ENCODE results near the gene EZH1.

The EZH1 gene

GRCh38 chr17:42682722-42683403, 62.0 kb downstream of the EZH1 start:
- no peak for DNase-seq (ENCODE audit: low read depth in 2 of 2)

GRCh38 chr17:42681976-42682721, 62.7 kb downstream of the EZH1 start, which contains the start of gene CNTNAP1:
TSS of gene CNTNAP1 (plus strand) at chr17:42682531. CDS start at chr17:42682830, 299 bp downstream.
- no peak for DNase-seq (ENCODE audit: low read depth in 2 of 2)

DNA sequence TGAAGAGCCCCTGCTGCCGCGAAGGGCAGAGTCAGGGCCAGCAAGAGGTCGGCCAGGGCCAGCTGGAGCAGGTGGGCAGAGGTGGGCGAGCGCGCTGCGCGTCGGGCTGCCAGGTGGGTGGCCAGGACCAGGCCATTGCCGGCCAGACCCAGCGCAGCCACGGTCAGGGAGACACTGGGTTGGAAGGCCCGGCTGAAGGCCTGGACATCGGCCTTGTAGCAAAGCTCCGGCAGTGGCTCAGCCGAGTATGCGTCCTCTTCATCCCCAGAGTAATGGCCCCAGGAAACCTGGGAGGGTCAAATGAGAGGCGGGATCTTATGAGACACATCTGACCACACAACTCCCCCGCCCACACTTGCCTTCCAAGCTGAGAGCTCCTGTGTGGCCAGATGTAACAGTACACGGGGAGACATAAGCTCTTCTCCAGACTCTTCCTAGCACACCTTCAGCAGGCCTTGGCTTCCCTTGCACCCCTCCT, 64.5 kb downstream of the EZH1 start:
- DNase-seq (ENCODE audit: low read depth in 2 of 2) = no peak

GRCh38 chr17:42679492-42680330, 65.1 kb downstream of the EZH1 start:
- DNase-seq (ENCODE audit: low read depth in 2 of 2) = peak; percentile 37 to 61

DNA sequence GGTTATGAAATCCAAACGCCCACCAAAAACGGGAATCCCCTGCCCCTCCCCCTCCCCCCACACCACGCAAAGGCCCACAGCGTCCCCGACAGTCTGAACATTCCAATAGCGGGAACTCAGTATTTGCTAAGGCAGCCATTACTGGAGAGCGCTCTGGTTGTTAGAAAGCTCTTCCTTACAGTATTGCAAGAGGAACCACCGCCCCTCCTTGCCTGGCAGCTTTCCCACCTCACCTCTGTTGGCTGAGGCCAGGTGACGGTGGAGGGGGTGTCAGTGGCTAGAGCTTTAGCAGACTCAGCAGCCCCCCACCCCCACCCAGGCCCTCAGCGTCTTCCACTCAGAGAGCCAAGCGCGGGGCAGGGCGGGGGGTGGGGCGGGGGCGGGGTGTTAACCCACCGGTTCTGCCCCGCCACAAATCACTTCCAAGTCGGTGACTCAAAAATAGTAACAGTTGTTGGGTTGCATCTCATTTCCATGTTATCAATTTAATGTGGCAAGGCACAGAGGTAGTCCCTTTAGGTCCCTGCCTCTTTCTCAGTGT, 65.8 kb downstream of the EZH1 start:
- DNase-seq (ENCODE audit: low read depth in 2 of 2) = no peak

DNA sequence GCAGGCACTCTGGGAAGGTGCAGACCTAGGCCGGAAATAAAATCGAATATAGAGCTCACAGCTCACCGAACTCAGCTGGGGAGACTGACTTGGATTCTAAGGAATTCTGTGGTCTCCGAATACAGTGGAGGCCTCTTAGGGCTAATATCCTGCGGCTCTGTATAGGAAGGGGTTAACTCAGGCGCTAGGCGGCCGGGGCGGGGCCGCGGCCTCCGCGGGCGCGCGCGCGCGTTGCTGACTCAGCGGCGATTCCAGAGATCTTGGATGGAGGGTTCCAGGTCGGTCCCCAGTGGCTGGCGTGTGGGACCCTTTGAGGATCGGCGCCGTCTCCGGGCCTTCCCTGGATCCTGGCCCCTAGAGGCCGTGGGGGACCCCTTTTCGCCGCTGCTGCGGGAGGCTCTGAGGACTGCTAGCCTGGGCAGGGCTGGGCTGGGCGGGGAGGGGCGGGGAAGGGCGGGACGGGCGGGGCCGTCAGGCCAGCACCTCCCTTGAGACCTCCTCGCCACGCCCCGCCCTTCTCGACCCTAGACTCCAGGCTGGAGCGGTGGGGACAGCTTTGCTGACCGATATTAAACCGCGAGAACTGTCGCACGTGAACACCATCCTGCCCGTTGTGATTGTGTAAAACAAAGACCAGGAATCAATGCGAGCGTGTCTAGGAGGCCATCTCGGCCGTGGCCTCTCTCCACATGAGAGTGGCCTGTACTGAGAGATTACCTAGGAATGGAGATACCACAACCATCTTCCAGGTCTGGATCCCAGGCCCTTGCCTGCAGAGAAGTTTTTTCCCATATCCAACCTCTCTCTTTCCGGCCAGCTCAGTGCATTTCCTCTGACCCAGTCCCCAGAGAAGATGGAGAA, 66.7 kb downstream of the EZH1 start:
- peak; percentile 67 to 72 for DNase-seq (ENCODE audit: low read depth in 2 of 2)

DNA sequence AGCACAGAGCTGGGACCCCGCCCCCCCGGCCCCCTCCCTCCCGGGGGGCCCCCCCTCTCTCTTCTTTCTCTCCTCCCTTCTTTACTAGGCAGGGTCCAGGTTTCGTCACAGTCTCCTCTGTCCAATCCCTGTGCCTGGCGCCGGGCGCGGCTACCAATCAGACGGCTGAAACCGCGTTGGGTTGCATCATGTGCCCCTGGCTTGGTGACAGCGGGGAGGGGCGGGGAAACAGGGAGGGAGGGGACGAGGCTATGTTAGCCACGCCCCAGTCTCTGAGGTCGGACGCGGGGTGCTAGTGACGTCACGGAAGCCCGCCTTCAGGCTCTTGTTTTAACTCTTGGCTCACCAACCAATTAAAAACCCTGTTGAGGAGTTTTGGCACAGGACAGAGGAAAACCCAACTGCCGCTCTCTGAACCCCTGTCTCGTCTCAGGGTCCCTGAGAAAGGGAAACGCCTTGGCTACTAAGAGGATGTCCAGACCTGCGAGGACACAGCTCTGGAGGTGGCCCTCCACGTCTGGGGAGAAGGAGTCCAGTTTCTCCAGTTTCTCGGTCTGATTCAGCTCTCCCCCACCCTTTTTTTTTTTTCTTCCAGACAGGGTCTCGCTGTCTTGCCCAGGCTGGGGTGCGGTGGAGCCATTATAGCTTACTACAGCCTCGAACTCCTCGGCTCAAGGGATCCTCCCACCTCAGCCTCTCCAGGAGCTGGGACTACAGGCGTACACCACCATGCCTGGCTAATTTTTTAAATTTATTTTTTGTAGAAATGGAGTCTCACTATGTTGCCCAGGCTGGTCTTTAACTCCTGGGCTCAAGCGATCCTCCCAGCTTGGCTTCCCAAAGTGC, 67.6 kb downstream of the EZH1 start:
- DNase-seq (ENCODE audit: low read depth in 2 of 2) = peak; percentile 97 to 99

DNA sequence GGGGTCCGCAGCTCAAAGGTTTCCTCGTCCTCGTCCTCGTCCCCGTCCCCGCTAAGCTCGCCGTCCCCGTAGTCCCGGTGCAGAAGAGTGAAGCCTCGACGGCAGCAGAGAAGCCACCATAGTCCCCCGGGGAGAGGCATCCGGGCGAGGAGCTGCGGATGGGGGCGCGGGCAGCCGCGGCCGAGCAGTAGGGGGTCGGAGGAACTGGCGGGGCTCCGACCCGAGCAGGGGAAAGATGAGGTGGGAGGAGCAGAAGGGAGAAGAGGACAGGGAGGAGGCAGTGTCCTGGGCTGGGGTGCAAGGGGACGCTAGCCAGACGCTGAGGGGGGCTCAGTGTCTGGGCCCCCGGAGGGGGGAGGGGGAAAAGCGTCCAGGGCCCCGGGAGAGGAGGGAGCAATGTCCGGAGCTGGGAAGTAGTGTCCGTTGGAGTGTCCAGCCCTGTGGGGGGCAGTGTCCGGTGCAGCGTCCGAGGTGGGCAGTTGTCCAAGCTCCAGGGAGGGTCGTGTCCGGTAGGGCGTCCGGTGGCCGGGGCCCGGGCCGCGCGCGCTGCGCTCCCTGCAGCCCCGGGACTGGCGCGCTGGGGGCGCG, 68.3 kb downstream of the EZH1 start, which contains the start of gene PLEKHH3:
Gene PLEKHH3, minus strand, starts transcription at position 571 of the 588 bp plus-strand sequence. Its CDS starts 431 bp downstream, at position 140.
- no peak for DNase-seq (ENCODE audit: low read depth in 2 of 2)

DNA sequence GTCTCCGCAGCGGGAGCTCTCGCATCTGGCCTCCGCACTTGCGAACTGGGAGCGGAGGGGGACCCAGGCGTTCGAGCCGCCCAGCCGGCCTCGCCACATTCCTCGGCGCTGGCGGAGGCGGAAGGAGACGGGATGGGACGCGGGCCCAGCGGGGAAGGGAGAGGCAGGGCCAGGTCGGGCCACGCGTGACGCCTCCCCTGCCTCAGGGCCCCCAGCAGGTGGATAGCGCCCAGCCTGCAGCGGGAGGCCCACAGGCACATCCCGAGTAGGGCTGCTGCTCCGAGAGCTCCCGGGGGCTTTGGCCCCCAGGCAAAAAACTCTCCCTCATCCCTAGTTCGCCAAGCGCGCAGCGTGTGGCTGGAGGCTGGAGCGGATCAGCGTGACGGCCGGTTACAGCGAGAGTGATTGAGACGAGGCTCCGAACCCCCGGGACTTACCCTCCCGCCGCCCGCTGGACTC, 68.8 kb downstream of the EZH1 start:
- DNase-seq (ENCODE audit: low read depth in 2 of 2) = no peak

- no peak for DNase-seq (ENCODE audit: low read depth in 2 of 2)
Observed at GRCh38 chr17:42675348-42675964, 69.4 kb downstream of the EZH1 start.

GRCh38 chr17:42674755-42675347, 70.0 kb downstream of the EZH1 start:
- no peak for DNase-seq (ENCODE audit: low read depth in 2 of 2)

DNA sequence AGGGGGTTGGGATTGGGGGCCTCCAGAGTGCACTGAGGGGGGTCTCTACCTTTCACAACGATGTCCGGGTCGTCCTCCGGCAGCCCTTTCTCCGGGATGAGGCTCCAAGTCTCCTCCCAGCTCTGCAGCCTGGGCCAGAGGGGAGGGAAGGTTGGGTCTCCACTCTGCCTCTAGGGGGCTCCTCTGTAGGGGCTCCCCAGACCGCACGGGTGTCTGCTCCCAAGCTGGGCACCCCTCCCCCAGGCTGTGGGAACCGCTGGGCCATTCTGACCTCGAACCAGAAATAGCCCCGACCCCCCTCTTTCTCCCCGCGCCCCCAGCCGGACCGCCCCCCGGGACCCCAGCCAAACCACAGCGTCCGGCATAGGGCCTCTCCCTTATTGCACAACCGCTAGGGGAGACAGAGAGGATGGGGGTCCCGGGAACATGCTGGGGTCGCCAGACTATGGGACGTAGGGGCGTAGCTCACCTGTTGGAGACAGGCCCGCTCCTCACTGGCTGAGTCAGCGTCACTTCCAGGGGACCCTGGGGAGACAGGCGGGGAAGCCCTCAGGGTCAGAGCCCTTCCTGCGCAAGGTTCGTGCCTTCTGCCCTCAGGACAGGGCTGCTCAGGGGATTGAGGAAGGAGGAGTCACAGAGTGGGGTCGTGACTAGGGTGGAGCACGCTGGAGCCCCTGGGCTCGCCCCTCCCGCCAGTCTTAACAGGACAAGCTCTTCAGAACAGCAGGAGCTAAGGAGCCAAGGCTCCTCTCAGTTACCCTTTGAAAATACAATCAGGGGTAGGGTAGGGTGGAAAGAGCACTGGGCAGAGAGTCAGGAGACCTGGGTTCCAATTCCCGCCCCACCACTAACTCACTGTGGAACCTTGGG, 70.7 kb downstream of the EZH1 start:
- no peak for DNase-seq (ENCODE audit: low read depth in 2 of 2)

DNA sequence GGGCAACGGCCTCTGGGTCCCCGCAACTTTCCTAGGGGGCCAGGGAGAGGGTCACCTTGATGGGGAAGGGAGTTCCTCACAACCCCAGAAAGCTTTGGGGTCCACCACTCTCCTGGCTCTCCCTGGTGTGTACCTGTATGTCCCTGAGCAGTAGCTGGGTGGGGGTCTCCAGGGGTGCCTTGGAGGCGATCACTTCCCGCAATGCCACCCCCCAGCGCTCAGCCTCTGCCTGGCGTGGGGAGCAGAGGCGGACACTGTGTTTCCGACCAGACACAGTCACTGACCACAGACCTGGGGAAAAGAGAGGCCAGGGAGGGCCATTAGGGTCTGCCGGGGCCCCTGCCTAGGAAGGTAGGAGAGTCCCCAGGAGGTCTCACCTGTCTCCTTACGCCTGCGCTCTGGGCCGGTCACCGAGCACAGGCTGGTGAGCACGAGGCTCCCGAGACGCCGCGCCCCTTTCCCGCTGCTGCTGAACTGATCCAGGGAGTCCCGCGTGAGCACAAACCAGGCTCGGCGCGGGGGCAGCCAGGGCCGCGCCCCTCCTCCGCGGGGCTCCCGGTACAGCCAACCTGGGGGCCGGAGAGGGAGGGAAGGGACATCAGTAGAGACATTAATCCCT, 71.5 kb downstream of the EZH1 start:
- no peak for DNase-seq (ENCODE audit: low read depth in 2 of 2)

- no peak for DNase-seq (ENCODE audit: low read depth in 2 of 2)
Observed at GRCh38 chr17:42672038-42672437, 72.8 kb downstream of the EZH1 start.

GRCh38 chr17:42670789-42671657, 73.8 kb downstream of the EZH1 start:
- no peak for DNase-seq (ENCODE audit: low read depth in 2 of 2)

Data from activated CD4-positive, alpha-beta T cell treated with anti-CD3 and anti-CD28 coated beads for 24 hours (primary cell).